DND-41 (cell line): ENCODE data around the gene LIMS2.

Experiments used
- ATAC-seq: fragments of 200-7000 bp; cut with Tn5 transposase; 3 replicates; pipeline ENCODE4 v1.9.1; 2021; ENCODE audit warnings: low read depth; ENCODE audit not compliant: insufficient read depth
- DNase-seq: peaks from one replicate; pipeline ENCODE4 v3.0.0-alpha.2; 2020
- H2AFZ ChIP-seq: 2 replicates; pipeline ENCODE4 v1.6.0; 2012; ENCODE audit warnings: low read depth, low read length
- H3K27ac ChIP-seq: 2 replicates; pipeline ENCODE4 v1.5.1; 2012; ENCODE audit warnings: low read length, inconsistent platforms
- H3K27me3 ChIP-seq: fragments of 200-600 bp; sonication (generic); 2 replicates; pipeline ENCODE4 v1.6.0; 2012; ENCODE audit warnings: low read length, mild to moderate bottlenecking, inconsistent platforms; ENCODE audit not compliant: insufficient read depth, poor library complexity
- H3K36me3 ChIP-seq: 2 replicates; pipeline ENCODE4 v1.5.1; 2012; ENCODE audit warnings: low read length, inconsistent platforms; ENCODE audit not compliant: insufficient read depth
- H3K4me1 ChIP-seq: 2 replicates; pipeline ENCODE4 v1.5.1; 2012; ENCODE audit warnings: mild to moderate bottlenecking, low read length; ENCODE audit not compliant: insufficient read depth
- H3K4me2 ChIP-seq: 2 replicates; pipeline ENCODE4 v1.6.0; 2012; ENCODE audit warnings: mild to moderate bottlenecking, moderate library complexity, low read length, inconsistent platforms; ENCODE audit not compliant: insufficient read depth
- H3K4me3 ChIP-seq, 2 experiments: fragments of 200-600 bp in 1 of 2; shearing (Covaris generic) in 1 of 2; 2 replicates each; pipeline ENCODE4 v1.5.1; 2012 to 2016; ENCODE audit warnings: inconsistent platforms in 2 of 2, low read length in 2 of 2, mild to moderate bottlenecking in 2 of 2, low read depth in 1 of 2, moderate library complexity in 1 of 2
- H3K79me2 ChIP-seq: 2 replicates; pipeline ENCODE4 v1.6.0; 2012; ENCODE audit warnings: low read length, inconsistent platforms; ENCODE audit not compliant: insufficient read depth
- H3K9ac ChIP-seq: 2 replicates; pipeline ENCODE4 v1.6.0; 2012; ENCODE audit warnings: low read depth, mild to moderate bottlenecking, inconsistent platforms, low read length, moderate library complexity
- H3K9me3 ChIP-seq: 2 replicates; pipeline ENCODE4 v1.5.1; 2012; ENCODE audit warnings: low read length, moderate library complexity, mild to moderate bottlenecking, inconsistent platforms; ENCODE audit not compliant: insufficient read depth, severe bottlenecking
- H4K20me1 ChIP-seq: 2 replicates; pipeline ENCODE4 v1.6.0; 2012; ENCODE audit warnings: low read length; ENCODE audit not compliant: insufficient read depth
- EZH2 ChIP-seq: IDR thresholded peaks from 3 replicates; pipeline ENCODE4 v1.6.1; 2012; ENCODE audit warnings: borderline replicate concordance, low read depth, mild to moderate bottlenecking, moderate library complexity, low read length, inconsistent platforms; ENCODE audit not compliant: severe bottlenecking
- TF ChIP-seq, protein P1 (sequence below): IDR thresholded peaks from 2 replicates; pipeline ENCODE4 v1.5.1; 2012; ENCODE audit warnings: borderline replicate concordance, low read length, moderate library complexity, mild to moderate bottlenecking; ENCODE audit not compliant: poor library complexity, severe bottlenecking; ENCODE audit errors: extremely low read depth

The LIMS2 gene

DNA sequence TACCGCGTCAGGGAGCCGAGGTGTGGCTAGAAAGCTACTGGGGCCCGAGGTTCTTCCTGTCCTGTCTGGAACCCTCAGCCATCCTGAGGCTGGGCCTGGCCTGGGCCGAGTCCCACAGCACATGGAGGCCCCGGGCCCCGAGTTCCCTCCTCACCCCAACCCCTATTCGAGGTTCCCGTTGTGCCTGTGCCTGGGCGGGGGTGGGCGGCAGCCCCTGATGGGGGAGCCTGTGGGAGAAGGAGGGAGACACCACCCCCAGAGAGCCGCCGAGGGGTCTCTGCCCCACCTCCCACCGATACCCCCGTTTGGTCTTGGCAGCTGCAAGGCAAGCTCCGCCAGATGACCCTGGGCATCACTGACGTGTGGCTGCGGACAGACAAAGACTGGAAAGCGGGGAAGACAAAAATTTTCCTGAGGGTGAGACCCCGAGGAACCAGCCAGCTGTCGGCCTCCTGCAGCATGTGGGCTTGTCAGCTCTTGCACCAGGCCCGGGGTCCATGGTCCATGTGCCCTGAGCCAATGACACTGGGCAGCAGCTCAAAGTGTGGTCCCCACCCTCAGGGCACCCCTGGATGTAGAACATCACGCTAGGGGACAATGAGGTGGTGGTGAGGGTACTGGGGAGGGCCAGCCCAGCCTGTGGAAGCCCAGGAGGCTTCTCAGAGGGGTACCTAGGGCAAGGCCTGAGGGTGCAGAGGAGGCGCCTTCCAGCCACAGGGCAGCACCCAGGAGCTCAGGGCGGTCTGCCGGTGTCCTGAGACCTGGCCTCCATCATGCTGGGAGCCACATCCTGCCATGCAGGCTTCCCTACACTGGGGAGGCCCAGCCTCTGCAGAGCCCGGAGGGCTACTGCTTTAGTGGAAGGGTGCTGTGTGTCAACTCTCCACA is 81.9 kb downstream of the LIMS2 start:
- H3K9me3 ChIP-seq = peaks cover 4% of the 10 kb centered on the region
- no peak overlapping the region for H3K4me3 ChIP-seq
- H2AFZ ChIP-seq = peak overlapping the region; percentile 38; the same call in 1 of the 2 replicates
- H3K79me2 ChIP-seq = no peaks in the 10 kb centered on the region
- no peaks in the 10 kb centered on the region for H3K36me3 ChIP-seq
- DNase-seq (no peak), ATAC-seq (0 out of 3 replicates have a peak, but pooled peaks have one; percentile 6)
- H3K27me3 ChIP-seq = no peaks in the 10 kb centered on the region
- H3K27ac ChIP-seq = peak overlapping the region; percentile 71
- H3K4me1 ChIP-seq = peaks cover 81% of the 10 kb centered on the region
- H4K20me1 ChIP-seq = no peaks in the 10 kb centered on the region
- H3K4me2 ChIP-seq = no peak overlapping the region
- H3K9ac ChIP-seq = peak overlapping the region; percentile 33
- TF ChIP-seq, protein P1, sequence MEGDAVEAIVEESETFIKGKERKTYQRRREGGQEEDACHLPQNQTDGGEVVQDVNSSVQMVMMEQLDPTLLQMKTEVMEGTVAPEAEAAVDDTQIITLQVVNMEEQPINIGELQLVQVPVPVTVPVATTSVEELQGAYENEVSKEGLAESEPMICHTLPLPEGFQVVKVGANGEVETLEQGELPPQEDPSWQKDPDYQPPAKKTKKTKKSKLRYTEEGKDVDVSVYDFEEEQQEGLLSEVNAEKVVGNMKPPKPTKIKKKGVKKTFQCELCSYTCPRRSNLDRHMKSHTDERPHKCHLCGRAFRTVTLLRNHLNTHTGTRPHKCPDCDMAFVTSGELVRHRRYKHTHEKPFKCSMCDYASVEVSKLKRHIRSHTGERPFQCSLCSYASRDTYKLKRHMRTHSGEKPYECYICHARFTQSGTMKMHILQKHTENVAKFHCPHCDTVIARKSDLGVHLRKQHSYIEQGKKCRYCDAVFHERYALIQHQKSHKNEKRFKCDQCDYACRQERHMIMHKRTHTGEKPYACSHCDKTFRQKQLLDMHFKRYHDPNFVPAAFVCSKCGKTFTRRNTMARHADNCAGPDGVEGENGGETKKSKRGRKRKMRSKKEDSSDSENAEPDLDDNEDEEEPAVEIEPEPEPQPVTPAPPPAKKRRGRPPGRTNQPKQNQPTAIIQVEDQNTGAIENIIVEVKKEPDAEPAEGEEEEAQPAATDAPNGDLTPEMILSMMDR = no peak
- TF ChIP-seq EZH2 = no peak

DNA sequence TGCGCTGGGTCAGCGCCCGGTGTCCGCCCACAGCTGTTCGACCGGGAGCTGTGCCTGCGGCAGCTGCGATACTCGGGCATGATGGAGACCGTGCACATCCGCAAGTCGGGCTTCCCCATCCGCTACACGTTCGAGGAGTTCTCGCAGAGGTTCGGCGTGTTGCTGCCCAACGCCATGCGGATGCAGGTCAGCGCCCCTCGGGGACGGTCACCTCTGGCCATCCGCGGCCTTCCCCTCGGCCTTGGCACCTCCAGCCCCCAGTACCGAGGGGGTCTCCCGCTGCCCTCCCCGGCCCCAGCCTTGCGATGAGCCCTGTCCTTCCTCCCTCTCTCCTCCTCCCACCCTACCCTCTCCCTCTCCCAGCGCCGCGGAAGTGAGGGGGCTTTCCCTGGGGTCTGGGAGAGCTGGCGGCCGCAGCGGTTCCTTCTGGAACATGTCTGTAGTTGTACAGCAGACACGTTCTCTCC is 82.5 kb downstream of the LIMS2 start:
- Histone ChIP-seq H3K9ac (peak overlapping the region; percentile 33), H2AFZ (no peak overlapping the region), H3K79me2 (no peaks in the 10 kb centered on the region), H3K4me1 (peaks cover 82% of the 10 kb centered on the region), H3K4me3 (no peak overlapping the region), H3K27ac (peak overlapping the region; percentile 71), H4K20me1 (no peaks in the 10 kb centered on the region), H3K9me3 (no peaks in the 10 kb centered on the region), H3K36me3 (no peaks in the 10 kb centered on the region), H3K27me3 (no peaks in the 10 kb centered on the region), H3K4me2 (no peak overlapping the region)
- DNase-seq = no peak
- ATAC-seq = no peak
- TF ChIP-seq, protein P1 = no peak
- no peak for TF ChIP-seq EZH2

DNA sequence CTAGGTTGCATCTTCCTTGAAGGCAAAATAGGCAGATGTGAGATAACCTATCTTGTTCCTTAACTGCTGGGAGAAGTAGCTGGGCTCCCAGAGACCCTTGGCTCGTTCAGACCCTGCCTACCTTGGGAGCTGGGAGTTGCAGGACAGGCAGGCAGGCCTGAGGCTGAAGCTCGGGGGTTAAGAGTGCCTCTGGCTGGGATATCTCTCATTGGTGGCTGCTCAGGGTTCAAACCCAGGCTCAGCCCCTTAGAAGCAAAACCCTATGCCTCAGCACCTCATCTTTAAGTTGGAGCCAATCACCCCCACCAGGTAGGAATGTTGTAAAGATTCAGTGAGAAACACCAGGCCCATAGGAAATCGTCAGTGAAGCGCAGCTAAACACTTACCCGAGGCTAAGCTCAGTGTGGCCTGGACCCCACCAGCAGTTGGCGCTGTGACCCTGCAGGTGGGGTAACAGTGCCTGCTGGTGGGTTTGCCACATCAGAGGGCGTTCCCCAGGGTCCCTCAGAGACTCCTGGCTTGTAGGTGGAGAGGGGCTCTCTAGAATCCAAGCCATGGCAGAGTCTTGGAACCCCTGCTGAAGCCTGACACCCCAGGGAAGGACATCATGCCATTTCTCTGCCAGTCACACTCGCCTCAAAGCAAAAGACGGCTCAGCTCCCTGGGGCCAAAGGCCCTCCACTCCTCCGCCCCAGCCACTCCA is 84.0 kb downstream of the LIMS2 start:
- peak; percentile 96 for ATAC-seq
- peak overlapping the region; percentile 54 for H3K9ac ChIP-seq

More for the DNA sequence above, 84.0 kb downstream of the LIMS2 start:
- Histone ChIP-seq H3K4me2 (peak overlapping the region; percentile 39), H3K4me3 (no peak overlapping the region), H3K9me3 (no peaks in the 10 kb centered on the region), H3K79me2 (no peaks in the 10 kb centered on the region), H3K27ac (peak overlapping the region; percentile 88), H3K36me3 (no peaks in the 10 kb centered on the region), H3K4me1 (peaks cover 82% of the 10 kb centered on the region), H3K27me3 (no peaks in the 10 kb centered on the region), H2AFZ (peak overlapping the region; percentile 72), H4K20me1 (no peaks in the 10 kb centered on the region)
- TF ChIP-seq, protein P1 = peak; percentile 100
- TF ChIP-seq EZH2 = no peak
- DNase-seq = peak; percentile 91
